Astrocyte of the spinal cord (primary cell): ENCODE data around the gene ZNF277.
A peak's percentile ranks its signal among the peaks of the same experiment; 100 is the strongest.
"Not testable (repeated sequence)": the region's sequence is repeated elsewhere in the genome, so short reads cannot be mapped to it uniquely, and the experiment has no call there.

ENCODE experiments used
- DNase-seq: peaks from one replicate; pipeline ENCODE4 v3.0.0; 2011; ENCODE audit warnings: low read depth, low spot score
- H3K4me3 ChIP-seq: 2 replicates; pipeline ENCODE4 v1.5.1; 2011; ENCODE audit warnings: low read depth, mild to moderate bottlenecking, low read length, moderate library complexity
- CTCF ChIP-seq: IDR thresholded peaks from 2 replicates; pipeline ENCODE4 v1.5.1; 2012; ENCODE audit warnings: low read depth, mild to moderate bottlenecking, low read length, inconsistent platforms
- in situ Hi-C: cut with HindIII; loops from 2 replicates; pipeline ENCODE4 v1.10.0; 2017; ENCODE audit warnings: low sequenced_read_pairs

ZNF277 gene

GRCh38 chr7:112236597-112236996 is 30.1 kb downstream of the ZNF277 start:
- no peak overlapping the region for H3K4me3 ChIP-seq
- no peak for TF ChIP-seq CTCF
- in situ Hi-C loops = no loop called here
- DNase-seq = no peak

GRCh38 chr7:112238330-112238729 is 31.8 kb downstream of the ZNF277 start:
- in situ Hi-C loops = no loop called here
- TF ChIP-seq CTCF = no peak
- DNase-seq = no peak
- no peak overlapping the region for H3K4me3 ChIP-seq

GRCh38 chr7:112238852-112239610 is 32.5 kb downstream of the ZNF277 start:
- no peak overlapping the region for H3K4me3 ChIP-seq
- in situ Hi-C loops = no loop called here
- DNase-seq = peak; percentile 52
- no peak for TF ChIP-seq CTCF

GRCh38 chr7:112248598-112248997 is 42.1 kb downstream of the ZNF277 start:
- in situ Hi-C loops = no loop called here
- no peak overlapping the region for H3K4me3 ChIP-seq
- TF ChIP-seq CTCF = no peak
- no peak for DNase-seq

- H3K4me3 ChIP-seq, in situ Hi-C loops, DNase-seq: not testable (repeated sequence)
Observed at GRCh38 chr7:112249967-112250366, 43.5 kb downstream of the ZNF277 start.

GRCh38 chr7:112252141-112252540 is 45.6 kb downstream of the ZNF277 start:
- in situ Hi-C loops = no loop called here
- no peak for TF ChIP-seq CTCF
- DNase-seq = no peak
- H3K4me3 ChIP-seq = no peak overlapping the region

GRCh38 chr7:112252691-112253090 is 46.2 kb downstream of the ZNF277 start:
- TF ChIP-seq CTCF = no peak
- in situ Hi-C loops = no loop called here

More at GRCh38 chr7:112252691-112253090, 46.2 kb downstream of the ZNF277 start:
- no peak for DNase-seq
- no peak overlapping the region for H3K4me3 ChIP-seq
